GM18505 (cell line): ENCODE measurements around the gene ATP1A2.

Source experiments
- ATAC-seq: cut with Tn5 transposase; IDR thresholded peaks from one replicate; pipeline ENCODE4 v1.9.1; 2021; ENCODE audit not compliant: unreplicated experiment
- POLR2A ChIP-seq: IDR thresholded peaks from 4 replicates; pipeline ENCODE4 v1.6.1; 2011; ENCODE audit warnings: borderline replicate concordance; ENCODE audit not compliant: insufficient read depth, insufficient read length; ENCODE audit errors: extremely low read depth

The ATP1A2 gene

DNA sequence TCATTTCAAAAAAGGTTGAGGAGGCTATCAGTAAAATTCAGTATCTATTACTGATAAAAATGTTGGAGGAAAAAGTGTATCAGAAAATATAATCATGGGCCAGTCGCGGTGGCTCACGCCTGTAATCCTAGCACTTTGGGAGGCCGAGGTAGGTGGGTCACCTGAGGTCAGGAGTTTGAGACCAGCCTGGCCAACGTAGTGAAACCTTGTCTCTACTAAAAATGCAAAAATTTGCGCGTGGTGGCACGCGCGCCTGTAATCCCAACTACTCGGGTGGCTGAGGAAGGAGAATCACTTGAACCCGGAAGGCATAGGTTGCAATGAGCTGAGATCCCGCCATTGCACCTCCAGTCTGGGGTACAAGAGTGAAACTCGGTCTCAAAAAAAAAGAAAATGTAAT is 30.5 kb downstream of the ATP1A2 start:
- no peak for ATAC-seq
- TF ChIP-seq POLR2A: no peak

DNA sequence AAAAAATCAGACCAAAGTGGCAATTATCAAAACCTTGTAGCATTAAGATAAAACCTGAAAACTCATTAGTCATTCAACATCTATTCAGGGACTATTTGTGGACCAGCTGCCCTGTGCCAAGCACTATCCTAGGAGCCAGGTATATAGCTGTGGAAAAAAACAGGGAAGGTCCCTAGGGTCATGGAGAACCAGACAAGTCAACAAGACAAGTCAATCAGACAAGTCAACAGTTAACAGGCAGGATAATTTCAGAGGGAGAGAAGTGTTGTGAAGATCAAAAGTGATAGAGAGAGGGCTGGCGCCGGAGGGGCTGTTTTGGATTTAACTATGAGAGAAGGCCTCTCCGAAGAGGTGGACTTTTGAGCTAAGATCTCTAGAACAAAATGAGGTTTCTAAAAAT is 32.6 kb downstream of the ATP1A2 start:
- ATAC-seq: no peak
- TF ChIP-seq POLR2A: no peak

DNA sequence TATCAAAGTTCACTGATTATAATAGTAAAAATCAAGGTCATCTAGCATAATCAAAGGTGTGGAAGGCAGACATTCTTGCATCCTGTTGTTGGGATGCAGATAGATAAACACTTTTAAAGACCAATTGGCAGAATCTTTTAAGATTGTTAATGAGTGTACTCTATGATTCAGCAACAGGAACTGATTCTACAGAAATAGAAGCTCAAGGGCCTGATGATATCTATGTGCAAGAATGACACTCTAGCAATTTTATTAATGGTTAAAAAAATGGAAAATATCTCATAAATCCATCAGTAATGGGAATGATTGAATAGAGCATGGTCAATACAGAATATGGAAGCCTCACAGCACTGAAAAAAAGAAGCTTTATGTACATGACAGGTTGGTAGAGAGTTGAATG is 33.7 kb downstream of the ATP1A2 start:
- no peak for ATAC-seq

DNA sequence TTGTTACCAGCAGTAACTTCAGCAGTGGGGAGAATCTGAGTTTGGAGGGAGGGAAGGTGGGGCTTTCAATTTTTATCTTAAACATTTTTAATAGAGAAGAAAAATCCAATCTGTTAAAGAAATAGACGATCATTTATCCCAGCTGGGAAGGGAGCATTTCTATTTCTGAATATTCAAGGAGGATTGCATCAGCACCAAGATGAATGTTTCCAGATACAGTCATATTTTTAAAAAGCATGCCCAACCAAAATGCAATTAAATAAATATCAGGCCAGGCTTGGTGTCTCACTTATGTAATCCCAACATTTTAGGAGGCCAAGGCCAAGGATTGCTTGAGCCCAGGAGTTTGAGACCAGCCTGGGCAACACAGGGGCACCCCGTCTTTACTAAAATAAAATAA is 34.2 kb downstream of the ATP1A2 start:
- no peak for TF ChIP-seq POLR2A
- ATAC-seq: no peak

More for the DNA sequence above, 33.7 kb downstream of the ATP1A2 start:
- TF ChIP-seq POLR2A: no peak

DNA sequence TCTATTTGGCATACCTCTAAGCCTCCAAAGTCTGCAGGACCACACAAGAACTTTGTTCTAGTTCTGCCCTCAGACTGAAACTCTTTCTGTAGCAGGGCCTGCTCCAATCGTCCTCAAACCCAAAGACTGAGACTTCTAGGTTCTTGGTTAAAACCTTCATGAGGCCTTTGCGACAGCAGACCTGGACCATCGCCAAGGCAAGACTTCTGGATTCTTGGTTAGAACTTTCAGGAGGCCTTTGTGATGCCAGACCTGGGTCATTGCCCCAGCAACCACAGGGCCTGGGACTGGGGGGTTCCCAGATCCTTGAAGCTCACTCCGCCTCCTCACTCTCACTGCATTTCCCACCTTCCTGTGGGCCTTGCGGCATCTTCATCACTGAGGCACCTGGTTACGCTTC is 35.7 kb downstream of the ATP1A2 start, which contains the start of gene ATP1A4:
ATP1A4 (plus strand) TSS at position 301 of the 400 bp plus-strand sequence. CDS start 438 bp downstream, outside the sequence.
- ATAC-seq: no peak
- no peak for TF ChIP-seq POLR2A

DNA sequence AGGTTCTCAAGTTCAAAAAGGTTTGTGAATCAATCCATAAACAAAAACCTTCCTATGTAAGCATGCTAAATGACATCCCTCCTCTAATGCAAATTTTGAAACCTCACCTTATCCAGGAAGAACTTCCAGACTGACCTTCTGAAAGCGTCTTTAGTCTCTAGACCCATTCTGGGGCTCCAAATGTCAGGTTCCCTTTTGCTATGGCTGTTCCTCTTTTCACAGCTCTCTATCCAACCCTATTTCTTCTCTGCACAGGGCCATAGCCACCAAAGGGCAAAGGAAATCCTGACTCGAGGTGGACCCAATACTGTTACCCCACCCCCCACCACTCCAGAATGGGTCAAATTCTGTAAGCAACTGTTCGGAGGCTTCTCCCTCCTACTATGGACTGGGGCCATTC is 39.2 kb downstream of the ATP1A2 start:
- TF ChIP-seq POLR2A: no peak
- no peak for ATAC-seq

DNA sequence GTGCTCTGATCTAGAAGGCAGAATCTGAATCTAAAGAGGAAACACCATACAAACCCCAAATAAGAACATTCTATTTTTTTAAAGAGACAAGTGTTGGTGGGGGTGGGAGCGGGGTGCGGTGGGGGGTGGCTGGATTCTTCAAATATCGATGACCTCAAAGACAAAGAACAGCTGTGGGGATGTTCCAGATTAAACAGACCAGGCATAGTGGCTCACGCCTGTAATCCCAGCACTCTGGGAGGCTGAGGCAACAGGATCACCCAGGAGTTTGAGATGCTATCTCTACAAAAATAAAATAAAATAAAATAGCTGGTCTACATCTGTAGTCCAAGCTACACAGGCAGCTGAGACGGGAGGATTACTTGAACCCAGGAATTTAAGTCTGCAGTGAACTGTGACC is 40.8 kb downstream of the ATP1A2 start:
- TF ChIP-seq POLR2A: no peak
- ATAC-seq: no peak

DNA sequence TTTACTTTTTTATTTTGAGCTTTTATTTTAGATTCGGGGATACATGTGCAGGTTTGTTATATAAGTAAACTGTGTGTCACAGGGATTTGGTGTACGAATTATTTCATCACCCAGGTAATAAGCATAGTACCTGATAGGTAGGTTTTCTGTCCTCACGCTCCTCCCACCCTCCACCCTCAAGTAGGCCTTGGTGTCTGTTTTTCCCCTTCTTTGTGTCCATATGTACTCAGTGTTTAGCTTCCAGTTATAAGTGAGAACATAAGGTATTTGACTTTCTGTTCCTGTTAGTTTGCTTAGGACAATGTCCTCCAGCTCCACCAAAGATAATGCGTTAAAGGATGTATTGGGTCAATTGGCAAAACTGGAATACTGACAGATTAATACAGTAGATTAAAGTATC is 41.6 kb downstream of the ATP1A2 start:
- TF ChIP-seq POLR2A: no peak
- ATAC-seq: no peak

DNA sequence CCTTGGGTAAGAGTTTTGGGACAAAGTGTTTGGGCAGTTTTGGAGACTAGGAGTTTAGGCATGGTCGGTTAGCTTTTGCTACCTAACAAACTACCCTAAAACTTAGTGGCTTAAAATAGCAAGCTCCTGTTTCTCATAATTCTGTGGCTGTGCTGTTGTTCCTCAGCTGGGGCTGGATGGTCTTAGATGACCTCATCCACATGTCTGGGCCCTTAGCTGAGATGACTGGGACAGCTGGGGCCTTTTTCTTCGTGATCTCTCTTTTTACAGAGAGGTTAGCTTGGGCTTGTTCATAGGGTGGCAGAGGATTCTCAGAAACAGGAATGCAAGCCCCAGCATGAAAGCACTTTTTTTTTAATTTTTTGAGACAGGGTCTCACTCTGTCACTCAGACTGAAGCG is 42.5 kb downstream of the ATP1A2 start:
- no peak for TF ChIP-seq POLR2A
- ATAC-seq: no peak

DNA sequence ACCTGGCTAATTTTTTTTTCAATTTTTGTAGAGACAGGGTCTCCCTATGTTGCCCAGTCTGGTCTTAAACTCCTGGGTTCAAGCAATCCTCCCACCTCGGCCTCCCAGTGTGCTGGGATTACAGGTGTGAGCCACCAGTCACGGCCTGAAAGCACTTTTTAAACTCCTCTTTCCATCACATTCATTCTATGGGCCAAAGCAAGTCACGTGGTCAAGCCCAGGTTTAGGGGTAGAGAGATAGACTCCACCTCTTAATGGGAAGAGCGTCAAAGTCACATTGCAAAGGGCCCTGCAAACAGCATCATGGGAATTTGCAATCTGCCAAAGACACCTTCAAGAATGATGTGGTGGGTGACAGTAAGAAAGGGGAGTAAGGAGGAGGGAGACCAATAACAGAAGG is 43.0 kb downstream of the ATP1A2 start:
- TF ChIP-seq POLR2A: no peak
- no peak for ATAC-seq

DNA sequence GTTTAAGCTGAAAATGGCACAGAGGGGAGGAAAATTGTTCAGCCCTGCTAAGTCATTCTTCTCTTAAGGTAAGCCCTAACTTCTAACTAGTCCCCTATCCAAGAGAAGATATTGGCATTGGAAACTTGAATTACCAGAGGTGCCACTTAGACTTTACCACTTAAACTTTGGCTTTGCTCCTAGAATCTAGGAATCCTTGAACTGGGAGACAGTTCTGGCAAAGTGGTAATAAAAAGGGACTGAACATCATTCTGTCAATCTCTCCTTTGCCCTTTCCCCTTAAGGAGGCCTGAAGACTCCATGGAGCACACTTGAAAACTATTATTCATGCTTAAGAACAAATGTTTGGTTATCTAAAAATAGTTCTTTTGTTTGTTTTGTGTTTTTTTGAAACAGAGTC is 44.3 kb downstream of the ATP1A2 start:
- ATAC-seq: no peak
- TF ChIP-seq POLR2A: no peak

DNA sequence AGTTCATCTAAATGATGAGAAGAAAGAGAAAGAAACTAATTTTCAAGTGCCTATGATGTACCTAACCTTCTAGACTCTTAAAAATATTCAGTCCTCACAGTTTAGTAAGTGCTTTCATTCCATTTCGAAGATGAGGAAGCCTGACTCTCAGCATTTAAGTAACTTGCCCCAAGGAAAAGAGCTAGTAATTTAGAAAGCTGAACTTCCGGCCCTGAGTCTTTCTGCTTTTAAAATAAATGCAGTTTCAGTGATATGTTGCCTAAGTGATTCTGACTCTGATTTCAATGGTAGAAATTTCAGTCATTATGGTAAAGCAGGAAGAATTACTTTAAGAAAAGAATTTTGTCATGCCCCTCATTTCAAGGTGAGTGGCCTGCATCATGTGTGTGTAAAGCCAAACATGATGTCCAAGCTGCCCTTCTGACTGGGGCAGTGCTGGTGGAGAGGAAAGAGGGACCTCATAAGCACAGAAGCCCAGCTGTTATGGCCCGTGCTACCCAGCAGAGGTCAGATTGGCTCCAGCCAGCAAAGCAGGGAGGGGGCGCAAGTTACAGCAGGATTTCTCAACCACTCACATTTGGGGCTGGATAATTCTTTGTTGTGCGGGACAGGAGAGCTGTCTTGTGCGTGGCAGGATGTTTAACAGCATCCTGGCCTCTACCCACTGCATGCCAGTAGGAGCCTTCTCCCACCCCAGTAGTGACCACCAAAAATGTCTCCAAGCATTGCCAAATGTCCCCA is 46.6 kb downstream of the ATP1A2 start:
- TF ChIP-seq POLR2A: no peak
- ATAC-seq: no peak

DNA sequence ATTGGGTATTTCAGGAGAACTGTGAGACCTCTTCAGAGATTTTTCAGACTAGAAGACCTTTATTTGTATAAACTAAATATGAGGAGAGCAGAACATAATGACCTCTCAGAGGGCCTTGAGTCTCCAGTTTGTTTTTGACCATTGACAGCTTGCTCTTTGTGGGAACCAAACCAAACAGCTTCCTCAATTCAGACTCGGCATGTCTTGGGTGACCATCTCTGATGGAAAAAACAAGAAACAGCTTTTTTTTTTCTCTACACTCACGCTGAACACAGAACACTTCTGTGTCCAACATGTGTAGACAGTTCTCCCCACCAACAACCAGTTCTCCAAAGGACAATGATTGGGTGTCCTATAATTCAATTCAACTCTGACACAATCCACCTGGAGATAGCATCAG is 47.4 kb downstream of the ATP1A2 start:
- no peak for TF ChIP-seq POLR2A
- ATAC-seq: no peak

DNA sequence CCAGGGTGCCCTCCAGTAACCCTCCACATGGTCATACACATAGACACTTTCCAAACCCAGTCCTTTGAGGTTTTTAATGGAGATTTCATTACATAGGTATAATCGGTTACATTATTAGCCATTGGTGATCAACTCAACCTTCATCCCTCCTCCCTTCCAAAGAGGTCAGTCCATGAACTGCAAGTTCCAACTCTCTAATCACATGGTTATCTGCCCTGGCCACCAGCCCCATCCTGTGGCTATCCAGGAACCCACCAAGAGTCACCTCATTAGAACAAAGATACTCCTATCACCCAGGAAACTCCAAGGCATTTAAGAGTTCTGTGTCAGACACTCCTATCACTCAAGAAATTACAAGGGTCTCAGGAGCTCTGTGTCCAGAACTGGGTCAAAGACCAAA is 48.1 kb downstream of the ATP1A2 start:
- ATAC-seq: no peak
- no peak for TF ChIP-seq POLR2A

DNA sequence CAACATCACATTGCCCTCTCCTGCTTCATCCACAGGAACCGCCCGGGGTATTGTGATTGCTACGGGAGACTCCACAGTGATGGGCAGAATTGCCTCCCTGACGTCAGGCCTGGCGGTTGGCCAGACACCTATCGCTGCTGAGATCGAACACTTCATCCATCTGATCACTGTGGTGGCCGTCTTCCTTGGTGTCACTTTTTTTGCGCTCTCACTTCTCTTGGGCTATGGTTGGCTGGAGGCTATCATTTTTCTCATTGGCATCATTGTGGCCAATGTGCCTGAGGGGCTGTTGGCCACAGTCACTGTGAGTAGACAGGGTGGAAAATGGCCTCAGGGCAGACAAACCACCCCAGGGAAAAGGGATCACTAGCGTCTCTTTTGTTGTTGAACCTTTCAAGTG is 48.6 kb downstream of the ATP1A2 start:
- no peak for ATAC-seq
- no peak for TF ChIP-seq POLR2A
